Adrenal gland (tissue), 12 donors: ENCODE results near the gene ARHGAP40. TPM values are rescaled to one million over a fixed set of nuclear protein-coding genes. Genes with fewer than 3 reads are reported as not detected.

ENCODE experiments used
- DNase-seq, 7 donors: peaks; one replicate each; pipeline ENCODE4 v3.0.0-alpha.2; 2019 to 2020
- H3K27ac ChIP-seq, 5 donors: fragments of 200-600 bp; sonication (generic) in 4 of 5; 1 replicate in 3 of 5; 2 replicates in 2 of 5; pipeline versions ENCODE4 v1.5.1 to v1.8.0; 2016 to 2020; ENCODE audit warnings: mild to moderate bottlenecking in 1 of 5
- H3K27me3 ChIP-seq: fragments of 200-600 bp; 2 replicates; pipeline ENCODE4 v1.8.0; 2021
- H3K36me3 ChIP-seq, 2 donors: fragments of 200-600 bp; replicated peaks in 1 of 2; 1 replicate in 1 of 2; 2 replicates in 1 of 2; pipeline versions ENCODE4 v1.5.1 to v1.8.0; 2018 to 2022
- H3K4me1 ChIP-seq, 2 donors: fragments of 200-600 bp; replicated peaks in 1 of 2; 1 replicate in 1 of 2; 2 replicates in 1 of 2; pipeline versions ENCODE4 v1.5.1 to v1.8.0; 2018 to 2021
- H3K4me3 ChIP-seq, 4 donors: fragments of 200-600 bp; sonication (generic) in 3 of 4; one replicate each; pipeline ENCODE4 v1.5.1; 2016 to 2018
- H3K9me3 ChIP-seq, 3 donors: fragments of 200-600 bp; sonication (generic) in 1 of 3; replicated peaks in 1 of 3; 1 replicate in 2 of 3; 2 replicates in 1 of 3; pipeline versions ENCODE4 v1.5.1 to v1.8.0; 2016 to 2021
- CTCF ChIP-seq, 6 experiments: fragments of 450-650 bp in 4 of 6; fragments of 200-600 bp in 2 of 6; sonication (generic) in 1 of 6; IDR thresholded peaks; 1 replicate in 5 of 6; 2 replicates in 1 of 6; pipeline versions ENCODE4 v1.5.1 to v1.8.0; 2016 to 2021; ENCODE audit warnings: antibody characterized with exemption in 6 of 6, mild to moderate bottlenecking in 2 of 6, moderate library complexity in 1 of 6
- POLR2A ChIP-seq, 2 donors: fragments of 450-650 bp; IDR thresholded peaks; one replicate each; pipeline ENCODE4 v1.6.1; 2017; ENCODE audit warnings: antibody characterized with exemption in 2 of 2, mild to moderate bottlenecking in 2 of 2, moderate library complexity in 1 of 2
- WGBS, 4 donors: extraction: QIAGEN DNeasy Blood & Tissue Kit in 2 of 4; methylation state at CpG; one replicate each; pipeline versions ENCODE4 v1.1.5 to v1.1.7; 2013 to 2017; 5-methylcytosine and 5-hydroxymethylcytosine counted together
- intact Hi-C, 2 donors: fragments of 100-400 bp; cut with DNase I; formaldehyde crosslinking; loops; one replicate each; pipeline versions ENCODE4 v1.14.1 to v1.15.0; 2022 to 2023
- polyA plus RNA-seq, 3 donors: library from polyadenylated mRNA; stranded (reverse); fragments of 200-250 nt in 2 of 3; fragments of 350-450 nt in 1 of 3; fragmentation: Illumina TruSeq in 1 of 3; extraction: RNeasy Lipid Tissue Mini Kit (QIAGEN cat#74804) in 1 of 3; gene quantifications; one replicate each; pipeline ENCODE4 v1.2.3, GENCODE V29; 2013 to 2014
- total RNA-seq, 9 donors: library from RNA; depleted of rRNA in 4 of 9; stranded (reverse); fragments of >200 nt in 4 of 9; fragments of 120-200 nt in 1 of 9; fragmentation: NEBNext Ultra II Directional in 1 of 9; extraction: Animal tissue kit (Norgen Biotek cat#: 25700) in 1 of 9; gene quantifications; one replicate each; pipeline versions ENCODE4 v1.1.0 to v1.2.4, GENCODE V29; 2013 to 2023
- donor health status: healthy with polysubstance abuse.
- donor health status: Bipolar disorder and iron deficiency.
- donor health status: DM: yes; HTN: yes; CAD: no.
- donor health status: DM: no; HTN: no; CAD: no.
- donor health status: DM: no; HTN: no; CAD: no.
- donor health status: DM: yes; HTN: yes; CAD: no.

ARHGAP40 gene
- total and polyA plus RNA-seq, 12 donors, result 0.08 TPM; not detected in 11

GRCh38 chr20:38558596-38559360, 42.8 kb upstream of the ARHGAP40 start:
- intact Hi-C loops, result no loop called here
- TF ChIP-seq POLR2A (IDR thresholded peaks at IDR 0.05), result no peak
- no peak for TF ChIP-seq CTCF (IDR thresholded peaks at IDR 0.05)
- DNase-seq, result no peak
- Histone ChIP-seq H3K27ac (no peak overlapping the region), H3K9me3 (no peaks in the 10 kb centered on the region), H3K4me3 (no peak overlapping the region), H3K4me1 (no peaks in the 10 kb centered on the region), H3K27me3 (no peaks in the 10 kb centered on the region), H3K36me3 (peaks cover 0 to 53% of the 10 kb centered on the region in 2 donors)
- 93 to 96% (median 95%) methylated on average over 3 of the region's 3 CpGs for WGBS, 4 donors

- Histone ChIP-seq H3K9me3 (no peaks in the 10 kb centered on the region), H3K4me3 (no peak overlapping the region), H3K36me3 (peaks cover 0 to 45% of the 10 kb centered on the region in 2 donors), H3K27ac (no peak overlapping the region), H3K27me3 (no peaks in the 10 kb centered on the region), H3K4me1 (no peaks in the 10 kb centered on the region)
- WGBS, 4 donors, result 95 to 98% (median 96%) methylated on average over 3 of the region's 3 CpGs
- intact Hi-C loops, result no loop called here
- TF ChIP-seq CTCF (IDR thresholded peaks at IDR 0.05) (no peak), POLR2A (IDR thresholded peaks at IDR 0.05) (no peak)
- no peak for DNase-seq
These were observed 41.8 kb upstream of the ARHGAP40 start for GRCh38 chr20:38559764-38560163.

- no peaks in the 10 kb centered on the region for H3K4me1 ChIP-seq
- H3K4me3 ChIP-seq, result no peak overlapping the region
- H3K27ac ChIP-seq, result no peak overlapping the region
- DNase-seq, result no peak
- H3K9me3 ChIP-seq, result no peaks in the 10 kb centered on the region
- intact Hi-C loops, result no loop called here
- WGBS, 4 donors, result 93 to 98% (median 98%) methylated on average over 6 of the region's 6 CpGs
- H3K27me3 ChIP-seq, result no peaks in the 10 kb centered on the region
- no peak for TF ChIP-seq POLR2A (IDR thresholded peaks at IDR 0.05)
- TF ChIP-seq CTCF (IDR thresholded peaks at IDR 0.05), result no peak
- H3K36me3 ChIP-seq, result peaks cover 0 to 37% of the 10 kb centered on the region in 2 donors
These were observed 37.7 kb upstream of the ARHGAP40 start for GRCh38 chr20:38563802-38564431.

- Histone ChIP-seq H3K9me3 (no peaks in the 10 kb centered on the region), H3K4me3 (no peak overlapping the region), H3K4me1 (no peaks in the 10 kb centered on the region), H3K36me3 (peaks cover 0 to 35% of the 10 kb centered on the region in 2 donors), H3K27ac (no peak overlapping the region), H3K27me3 (no peaks in the 10 kb centered on the region)
- WGBS, 4 donors, result 92 to 98% (median 95%) methylated on average over 1 of the region's 1 CpG
- no peak for DNase-seq
- intact Hi-C loops, result no loop called here
- TF ChIP-seq POLR2A (IDR thresholded peaks at IDR 0.05) (no peak), CTCF (IDR thresholded peaks at IDR 0.05) (no peak)
These were observed 36.9 kb upstream of the ARHGAP40 start for GRCh38 chr20:38564680-38565079.
